Measurements from ENCODE around the gene MAFF. TPM values are rescaled to one million over a fixed set of nuclear protein-coding genes. Genes with fewer than 3 reads are reported as not detected.

MAFF gene
- total RNA-seq, result 15.1 and 31.3 TPM in 2 replicates

GRCh38 chr22:38201711-38202436, at the start of gene MAFF:
TSS of gene MAFF (plus strand) at chr22:38201994. CDS start at chr22:38213854, 11,860 bp downstream.

GRCh38 chr22:38181453-38182200, 20.2 kb upstream of the MAFF start, which contains the start of gene PLA2G6:
TSS of gene PLA2G6 (minus strand) at chr22:38181830. CDS start at chr22:38169426, 12,404 bp downstream.

Small RNA genes within 50 kb of the gene (small RNA-seq; reads per million reads assigned to genes)
- gene RN7SL704P, result not detected

Other genes starting within 250 kb of the MAFF start
- 0.37 and 0.98 TPM in 2 replicates for gene C22orf23, start 248.4 kb upstream of the MAFF start, total RNA-seq
- gene POLR2F, start 248.3 kb upstream of the MAFF start, total RNA-seq, result 34.8 and 49.6 TPM in 2 replicates
- gene SOX10, start 217.4 kb upstream of the MAFF start, total RNA-seq, result not detected in 2 replicates
- gene PICK1, start 144.6 kb upstream of the MAFF start, total RNA-seq, result 4.9 and 5.1 TPM in 2 replicates
- gene SLC16A8, start 117.8 kb upstream of the MAFF start, total RNA-seq, result not detected in 2 replicates
- 4.1 and 6.2 TPM in 2 replicates for gene BAIAP2L2, start 91.3 kb upstream of the MAFF start, total RNA-seq
- gene PLA2G6, start 20.2 kb upstream of the MAFF start, total RNA-seq, result 12.5 and 14.1 TPM in 2 replicates
- gene TMEM184B, start 71.0 kb downstream of the MAFF start, total RNA-seq, result 21.3 and 28.7 TPM in 2 replicates
- gene CSNK1E, start 115.4 kb downstream of the MAFF start, total RNA-seq, result 107 and 163 TPM in 2 replicates